GM21360 (cell line): ENCODE results near the gene UNKL.

Experiments used
- ATAC-seq: cut with Tn5 transposase; IDR thresholded peaks from one replicate; pipeline ENCODE4 v1.9.1; 2021; ENCODE audit warnings: mild to moderate bottlenecking, moderate library complexity; ENCODE audit not compliant: unreplicated experiment

The UNKL gene

DNA sequence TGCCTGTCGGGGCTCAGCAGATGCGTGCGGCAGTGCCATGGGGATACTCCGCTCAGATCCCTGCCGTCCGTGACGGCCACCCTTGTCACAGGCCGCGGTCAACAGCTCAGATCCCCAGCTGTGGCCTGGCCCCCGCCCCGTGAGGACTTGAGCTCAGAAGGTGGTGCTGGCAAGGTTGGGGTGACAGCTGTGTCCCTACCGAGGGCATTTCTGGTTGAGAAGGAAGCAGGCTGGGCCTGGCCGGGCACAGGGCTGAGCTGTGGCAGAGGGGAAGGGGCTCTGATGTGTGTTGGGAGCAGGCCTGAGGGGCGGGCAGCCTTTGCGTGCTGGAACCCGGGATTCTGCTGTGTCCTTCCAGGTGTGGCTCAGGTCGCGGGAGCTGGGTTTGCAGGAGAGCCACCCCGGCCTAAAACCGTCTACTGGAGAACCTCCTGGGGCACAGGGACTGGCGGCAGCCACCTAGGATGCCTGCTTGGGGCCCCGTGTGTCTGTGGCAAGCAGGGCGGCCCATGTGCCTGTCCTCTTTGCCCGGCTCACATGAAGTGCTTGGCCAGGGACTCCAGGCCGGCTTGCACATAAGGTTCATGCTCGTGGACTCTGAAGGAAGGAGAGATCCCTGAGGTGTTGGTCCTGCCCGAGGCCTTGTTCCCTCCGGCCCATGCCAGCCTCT lies 100.0 kb downstream of the UNKL start:
- ATAC-seq, result no peak

DNA sequence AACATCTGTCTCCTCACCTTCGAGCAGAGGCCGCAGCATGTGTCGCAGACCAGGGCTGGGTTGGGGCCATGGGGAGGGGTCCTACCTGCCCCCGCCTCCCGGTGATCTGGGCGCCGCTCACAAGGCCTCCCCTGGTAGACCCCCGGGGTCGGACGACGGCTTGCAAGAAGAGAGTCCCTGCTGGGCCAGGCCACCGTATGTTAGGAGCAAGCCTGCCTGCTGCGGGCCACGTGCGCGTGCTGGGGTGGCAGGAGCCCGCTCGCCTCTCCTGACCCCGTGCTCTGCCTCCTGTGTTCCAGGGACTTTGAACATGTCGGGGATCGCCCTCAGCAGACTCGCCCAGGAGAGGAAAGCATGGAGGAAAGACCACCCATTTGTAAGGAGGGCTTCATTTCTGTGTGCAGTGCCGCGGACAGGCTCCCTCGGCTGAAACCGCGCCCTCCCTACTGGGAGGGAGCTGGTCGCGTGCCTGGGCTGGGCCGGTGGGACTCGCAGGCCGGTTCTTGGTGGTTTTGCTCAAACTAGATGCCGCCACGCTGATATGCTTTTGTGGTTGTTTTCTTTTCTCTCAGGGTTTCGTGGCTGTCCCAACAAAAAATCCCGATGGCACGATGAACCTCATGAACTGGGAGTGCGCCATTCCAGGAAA lies 100.7 kb downstream of the UNKL start:
- no peak for ATAC-seq
